ENCODE results near the gene SUGP2.

GRCh38 chr19:18992696-18993095 is 40.6 kb downstream of the SUGP2 start:
- no peak for TF ChIP-seq POLR2A (IDR thresholded peaks at IDR 0.05)
- TF ChIP-seq CTCF (IDR thresholded peaks at IDR 0.05), result no peak

Measured in adrenal gland (tissue), 5 donors.